SK-N-MC (cell line): ENCODE data around the gene LDAH.

Experiments used
- EZH2 ChIP-seq: fragments of 200-600 bp; sonication (generic); IDR thresholded peaks from one replicate; pipeline ENCODE4 v1.6.1; 2017; ENCODE audit warnings: antibody characterized with exemption
- FOXP2 ChIP-seq: optimal IDR thresholded peaks from 2 replicates; pipeline ENCODE3; 2011; ENCODE audit warnings: mild to moderate bottlenecking, moderate library complexity; ENCODE audit not compliant: insufficient read depth; ENCODE audit errors: extremely low read length, control extremely low read depth
- POLR2AphosphoS5 ChIP-seq: IDR thresholded peaks from 2 replicates; pipeline ENCODE4 v1.6.1; 2012; ENCODE audit warnings: mild to moderate bottlenecking, low read depth, low read length, borderline replicate concordance

GRCh38 chr2:20855456-20855855 lies 32.6 kb upstream of the LDAH start:
- TF ChIP-seq POLR2AphosphoS5 (no peak), FOXP2 (no peak), EZH2 (no peak)
